Activated CD8-positive, alpha-beta T cell treated with anti-CD3 and anti-CD28 coated beads for 36 hours (primary cell): ENCODE results near the gene EPHB1. TPM values are rescaled to one million over a fixed set of nuclear protein-coding genes. Genes with fewer than 3 reads are reported as not detected.

Experiments
- ATAC-seq: fragments of 200-7000 bp; cut with Tn5 transposase; one replicate; pipeline ENCODE4 v1.10.0; 2021; ENCODE audit warnings: mild to moderate bottlenecking, moderate library complexity
- CTCF ChIA-PET: fragments of 350-600 bp; sonication (Branson Sonifier 250); formaldehyde crosslinking; loops from one replicate; lab custom pipeline; 2021; ENCODE audit warnings: antibody characterized with exemption; lab: Charles Lee
- POLR2A ChIA-PET: fragments of 350-600 bp; sonication (Branson Sonifier 250); formaldehyde crosslinking; loops from one replicate; lab custom pipeline; 2021; ENCODE audit warnings: antibody characterized with exemption; lab: Charles Lee
- DNase-seq: peaks from one replicate; pipeline ENCODE4 v3.0.0-alpha.2; 2020
- H3K27ac Mint-ChIP-seq: one replicate; pipeline ENCODE4 v1.8.0; 2021; ENCODE audit warnings: mild to moderate bottlenecking, mixed read lengths
- H3K27me3 Mint-ChIP-seq: one replicate; pipeline ENCODE4 v1.8.0; 2021; ENCODE audit warnings: mixed read lengths
- H3K36me3 Mint-ChIP-seq: one replicate; pipeline ENCODE4 v1.8.0; 2021; ENCODE audit warnings: low read depth, mixed read lengths
- H3K4me1 Mint-ChIP-seq: one replicate; pipeline ENCODE4 v1.8.0; 2021; ENCODE audit warnings: low read depth, mixed read lengths
- H3K4me3 Mint-ChIP-seq: one replicate; pipeline ENCODE4 v1.8.0; 2021; ENCODE audit warnings: mild to moderate bottlenecking, moderate library complexity, mixed read lengths
- H3K9me3 Mint-ChIP-seq: one replicate; pipeline ENCODE4 v1.8.0; 2021; ENCODE audit warnings: mixed read lengths
- intact Hi-C: fragments of 100-400 bp; cut with micrococcal nuclease; formaldehyde crosslinking; loops from one replicate; pipeline ENCODE4 v1.10.0; 2022
- total RNA-seq, 2 experiments: library from RNA; stranded (reverse); gene quantifications; one replicate each; pipeline ENCODE4 v1.2.3, GENCODE V29; 2021
- TF ChIP-seq, protein P1 (sequence below): fragments of 200-600 bp; IDR thresholded peaks from one replicate; pipeline ENCODE4 v1.8.0; 2022; ENCODE audit warnings: antibody characterized with exemption, mild to moderate bottlenecking

The EPHB1 gene
- total RNA-seq, 2 experiments from 2014 or later = 0.78 TPM; not detected in 1

DNA sequence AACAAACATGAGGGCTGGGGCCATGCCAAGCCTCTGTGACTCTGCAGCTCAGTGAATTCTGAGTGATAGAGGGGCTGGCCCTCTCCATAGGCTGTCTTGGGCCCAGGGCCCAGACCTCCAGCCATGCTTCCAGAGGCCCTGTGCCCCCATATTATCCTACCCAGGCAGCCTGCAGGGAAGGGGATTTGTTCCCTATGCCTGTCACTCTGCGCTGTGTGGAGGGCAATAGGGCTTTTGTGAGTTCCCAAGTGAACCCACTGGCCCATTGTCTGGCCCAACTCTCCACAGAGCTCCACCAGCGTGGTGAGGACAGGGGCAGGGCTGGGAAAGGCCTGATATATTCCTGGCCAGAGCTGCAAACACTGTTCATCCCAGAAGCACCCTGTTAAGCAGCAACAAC, 113.2 kb downstream of the EPHB1 start:
- TF ChIP-seq, protein P1, sequence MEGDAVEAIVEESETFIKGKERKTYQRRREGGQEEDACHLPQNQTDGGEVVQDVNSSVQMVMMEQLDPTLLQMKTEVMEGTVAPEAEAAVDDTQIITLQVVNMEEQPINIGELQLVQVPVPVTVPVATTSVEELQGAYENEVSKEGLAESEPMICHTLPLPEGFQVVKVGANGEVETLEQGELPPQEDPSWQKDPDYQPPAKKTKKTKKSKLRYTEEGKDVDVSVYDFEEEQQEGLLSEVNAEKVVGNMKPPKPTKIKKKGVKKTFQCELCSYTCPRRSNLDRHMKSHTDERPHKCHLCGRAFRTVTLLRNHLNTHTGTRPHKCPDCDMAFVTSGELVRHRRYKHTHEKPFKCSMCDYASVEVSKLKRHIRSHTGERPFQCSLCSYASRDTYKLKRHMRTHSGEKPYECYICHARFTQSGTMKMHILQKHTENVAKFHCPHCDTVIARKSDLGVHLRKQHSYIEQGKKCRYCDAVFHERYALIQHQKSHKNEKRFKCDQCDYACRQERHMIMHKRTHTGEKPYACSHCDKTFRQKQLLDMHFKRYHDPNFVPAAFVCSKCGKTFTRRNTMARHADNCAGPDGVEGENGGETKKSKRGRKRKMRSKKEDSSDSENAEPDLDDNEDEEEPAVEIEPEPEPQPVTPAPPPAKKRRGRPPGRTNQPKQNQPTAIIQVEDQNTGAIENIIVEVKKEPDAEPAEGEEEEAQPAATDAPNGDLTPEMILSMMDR = no peak
- CTCF ChIA-PET = no interaction called here
- H3K27ac Mint-ChIP-seq = no peak overlapping the region
- POLR2A ChIA-PET = no interaction called here
- peaks cover 5% of the 10 kb centered on the region for H3K4me1 Mint-ChIP-seq
- DNase-seq (no peak), ATAC-seq (no peak)
- H3K27me3 Mint-ChIP-seq = peaks cover 2% of the 10 kb centered on the region
- H3K4me3 Mint-ChIP-seq = no peak overlapping the region
- H3K9me3 Mint-ChIP-seq = no peaks in the 10 kb centered on the region
- H3K36me3 Mint-ChIP-seq = no peaks in the 10 kb centered on the region
- intact Hi-C loops = no loop called here

DNA sequence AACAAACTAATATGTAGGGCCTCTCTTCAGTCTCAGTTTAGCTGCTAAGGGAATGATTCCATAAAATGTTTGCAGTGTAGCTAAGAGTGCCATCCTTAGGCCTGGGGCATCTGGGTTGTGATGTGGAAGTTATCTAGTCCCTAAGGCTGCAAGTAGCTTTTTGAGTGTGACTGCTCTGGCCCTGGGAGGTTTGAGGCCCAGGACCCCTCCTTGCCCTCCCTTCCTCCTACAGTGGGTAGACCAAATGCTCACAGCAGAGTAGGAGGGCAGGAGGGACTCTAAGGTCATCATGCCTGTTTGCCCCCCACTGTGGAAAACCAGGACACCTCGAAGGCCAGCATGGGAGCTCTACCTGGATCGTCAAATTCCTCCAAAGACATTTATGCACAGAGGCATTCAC, 115.0 kb downstream of the EPHB1 start:
- DNase-seq = no peak
- no peaks in the 10 kb centered on the region for H3K9me3 Mint-ChIP-seq
- ChIA-PET POLR2A (no interaction called here), CTCF (no interaction called here)
- TF ChIP-seq, protein P1 = no peak
- H3K27me3 Mint-ChIP-seq = peaks cover 2% of the 10 kb centered on the region
- intact Hi-C loops = no loop called here
- no peaks in the 10 kb centered on the region for H3K36me3 Mint-ChIP-seq
- no peak for ATAC-seq
- no peak overlapping the region for H3K27ac Mint-ChIP-seq
- no peaks in the 10 kb centered on the region for H3K4me1 Mint-ChIP-seq
- no peak overlapping the region for H3K4me3 Mint-ChIP-seq

GRCh38 chr3:134911586-134912548, 116.8 kb downstream of the EPHB1 start:
- TF ChIP-seq, protein P1 = no peak
- ChIA-PET POLR2A (no interaction called here), CTCF (no interaction called here)
- Mint-ChIP-seq H3K4me1 (no peaks in the 10 kb centered on the region), H3K27ac (no peak overlapping the region), H3K27me3 (no peaks in the 10 kb centered on the region), H3K9me3 (no peaks in the 10 kb centered on the region), H3K36me3 (no peaks in the 10 kb centered on the region), H3K4me3 (no peak overlapping the region)
- ATAC-seq (no peak), DNase-seq (no peak)
- intact Hi-C loops = no loop called here

DNA sequence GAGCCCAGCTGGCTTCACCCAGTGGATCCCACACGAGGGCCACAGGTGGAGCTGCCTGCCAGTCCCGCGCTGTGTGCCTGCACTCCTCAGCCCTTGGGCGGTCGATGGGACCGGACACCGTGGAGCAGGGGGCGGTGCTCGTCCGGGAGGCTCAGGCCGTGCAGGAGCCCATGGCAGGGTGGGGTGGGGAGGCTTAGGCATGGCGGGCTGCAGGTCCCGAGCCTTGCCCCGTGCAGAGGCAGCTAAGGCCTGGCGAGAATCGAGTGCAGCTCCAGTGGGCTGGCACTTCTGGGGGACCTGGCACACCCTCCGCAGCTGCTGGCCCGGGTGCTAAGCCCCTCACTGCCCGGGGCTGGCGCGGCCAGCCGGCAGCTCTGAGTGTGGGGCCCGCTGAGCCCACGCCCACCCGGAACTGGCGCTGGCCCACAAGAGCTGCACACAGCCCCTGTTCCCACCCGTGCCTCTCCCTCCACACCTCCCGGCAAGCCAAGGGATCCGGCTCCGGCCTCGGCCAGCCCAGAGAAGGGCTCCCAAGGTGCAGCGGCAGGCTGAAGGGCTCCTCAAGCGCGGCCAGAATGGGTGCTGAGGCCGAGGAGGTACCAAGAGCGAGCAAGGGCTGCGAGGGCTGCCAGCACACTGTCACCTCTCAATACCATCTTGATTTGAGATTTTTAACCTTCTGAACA, 121.4 kb downstream of the EPHB1 start:
- intact Hi-C loops = no loop called here
- ATAC-seq = no peak
- Mint-ChIP-seq H3K4me3 (no peak overlapping the region), H3K27me3 (no peaks in the 10 kb centered on the region), H3K36me3 (no peaks in the 10 kb centered on the region), H3K4me1 (no peaks in the 10 kb centered on the region), H3K9me3 (no peaks in the 10 kb centered on the region), H3K27ac (no peak overlapping the region)
- ChIA-PET CTCF (no interaction called here), POLR2A (no interaction called here)
- TF ChIP-seq, protein P1 = no peak
- no peak for DNase-seq

- TF ChIP-seq, protein P1 = no peak
- no peaks in the 10 kb centered on the region for H3K36me3 Mint-ChIP-seq
- intact Hi-C loops = no loop called here
- no peaks in the 10 kb centered on the region for H3K9me3 Mint-ChIP-seq
- POLR2A ChIA-PET = no interaction called here
- no peak for ATAC-seq
- no peak overlapping the region for H3K4me3 Mint-ChIP-seq
- CTCF ChIA-PET = interaction anchor here (1.1 kb wide), 1 partner anchor 162 kb away, joined by 3 read pairs; no protein-coding TSS in a partner anchor
- DNase-seq = no peak
- no peak overlapping the region for H3K27ac Mint-ChIP-seq
- H3K27me3 Mint-ChIP-seq = no peaks in the 10 kb centered on the region
- H3K4me1 Mint-ChIP-seq = no peaks in the 10 kb centered on the region
Measured at GRCh38 chr3:134917631-134918030, 122.6 kb downstream of the EPHB1 start.
